SK-N-SH treated with all-trans-retinoic acid at 6 μM for 48 hours (cell line): ENCODE measurements around the gene NRAP.

Experiments
- ATAC-seq: fragments of 200-7000 bp; cut with Tn5 transposase; 3 replicates; pipeline ENCODE4 v1.9.1; 2020; ENCODE audit warnings: mild to moderate bottlenecking, moderate library complexity
- ARNTL ChIP-seq: fragments of 450-650 bp; formaldehyde crosslinking; IDR thresholded peaks from 2 replicates; pipeline ENCODE4 v1.5.0; 2020; ENCODE audit warnings: low read depth, mild to moderate bottlenecking, moderate library complexity, borderline replicate concordance
- BACH2 ChIP-seq: fragments of 250-450 bp; sonication (Bioruptor Pico); IDR thresholded peaks from 2 replicates; pipeline ENCODE4 v1.9.0; 2021; ENCODE audit warnings: mild to moderate bottlenecking, borderline replicate concordance
- CREB5 ChIP-seq: fragments of 250-450 bp; sonication (Bioruptor Pico); IDR thresholded peaks from 2 replicates; pipeline ENCODE4 v1.5.1; 2020; ENCODE audit warnings: low read depth, mild to moderate bottlenecking, moderate library complexity
- CSDC2 ChIP-seq: fragments of 250-450 bp; sonication (Bioruptor Pico); IDR thresholded peaks from 2 replicates; pipeline ENCODE4 v1.5.0; 2020; ENCODE audit warnings: mild to moderate bottlenecking, moderate library complexity
- ESRRG ChIP-seq: fragments of 250-450 bp; sonication (Bioruptor Pico); IDR thresholded peaks from 2 replicates; pipeline ENCODE4 v1.6.1; 2021; ENCODE audit warnings: mild to moderate bottlenecking
- GLIS3 ChIP-seq: fragments of 250-450 bp; sonication (Bioruptor Pico); IDR thresholded peaks from 2 replicates; pipeline ENCODE4 v1.5.0; 2020; ENCODE audit warnings: mild to moderate bottlenecking, moderate library complexity
- ISL1 ChIP-seq: fragments of 250-450 bp; sonication (Bioruptor Pico); IDR thresholded peaks from 2 replicates; pipeline ENCODE4 v2.1.2; 2022; ENCODE audit warnings: mild to moderate bottlenecking, moderate library complexity
- PATZ1 ChIP-seq: fragments of 250-450 bp; sonication (Bioruptor Pico); IDR thresholded peaks from 2 replicates; pipeline ENCODE4 v1.8.0; 2020; ENCODE audit warnings: mild to moderate bottlenecking, moderate library complexity, borderline replicate concordance
- POU6F1 ChIP-seq: fragments of 250-450 bp; sonication (Bioruptor Pico); IDR thresholded peaks from 2 replicates; pipeline ENCODE4 v1.8.0; 2021; ENCODE audit warnings: low read depth, mild to moderate bottlenecking, moderate library complexity, borderline replicate concordance
- PPARA ChIP-seq: fragments of 250-450 bp; sonication (Bioruptor Pico); IDR thresholded peaks from 2 replicates; pipeline ENCODE4 v1.5.0; 2020; ENCODE audit warnings: mild to moderate bottlenecking, borderline replicate concordance
- SNAI2 ChIP-seq: fragments of 250-450 bp; sonication (Bioruptor Pico); IDR thresholded peaks from 2 replicates; pipeline ENCODE4 v1.5.0; 2020; ENCODE audit warnings: mild to moderate bottlenecking, moderate library complexity
- TCF4 ChIP-seq: fragments of 250-450 bp; sonication (Bioruptor Pico); IDR thresholded peaks from 2 replicates; pipeline ENCODE4 v1.8.0; 2021; ENCODE audit warnings: mild to moderate bottlenecking, moderate library complexity, borderline replicate concordance
- TOX ChIP-seq: fragments of 250-450 bp; sonication (Bioruptor Pico); IDR thresholded peaks from 2 replicates; pipeline ENCODE4 v1.8.0; 2021; ENCODE audit warnings: mild to moderate bottlenecking, moderate library complexity, borderline replicate concordance
- ZFP30 ChIP-seq: fragments of 450-650 bp; formaldehyde crosslinking; IDR thresholded peaks from 2 replicates; pipeline ENCODE4 v1.5.0; 2022; ENCODE audit warnings: mild to moderate bottlenecking, moderate library complexity
- ZNF565 ChIP-seq: fragments of 450-650 bp; formaldehyde crosslinking; conservative IDR thresholded peaks from 2 replicates; pipeline ENCODE4 v1.5.0; 2020; ENCODE audit warnings: low read depth, mild to moderate bottlenecking, moderate library complexity
- ZNF70 ChIP-seq: fragments of 450-650 bp; formaldehyde crosslinking; IDR thresholded peaks from 2 replicates; pipeline ENCODE4 v1.5.0; 2020; ENCODE audit warnings: mild to moderate bottlenecking, moderate library complexity
- ZNF8 ChIP-seq: fragments of 450-650 bp; formaldehyde crosslinking; IDR thresholded peaks from 2 replicates; pipeline ENCODE4 v1.5.0; 2020; ENCODE audit warnings: mild to moderate bottlenecking, moderate library complexity

Gene NRAP

GRCh38 chr10:113680190-113681111 is 16.6 kb upstream of the NRAP start:
- peak; percentile 59 for ATAC-seq
- no peak for TF ChIP-seq ZNF565
- no peak for TF ChIP-seq CSDC2 (CRISPR knock-in tag)
- peak; percentile 95 for TF ChIP-seq ZNF8 (CRISPR knock-in tag)
- TF ChIP-seq ARNTL (CRISPR knock-in tag) = no peak

GRCh38 chr10:113679463-113680189 is 15.8 kb upstream of the NRAP start, which contains the start of gene CASP7:
TSS of gene CASP7 (plus strand) at chr10:113679912. CDS start at chr10:113697494, 17,582 bp downstream.
- TF ChIP-seq ARNTL (CRISPR knock-in tag) (no peak), PATZ1 (CRISPR knock-in tag) (0 out of 2 replicates have a peak, but pooled peaks have one; percentile 29), TOX (CRISPR knock-in tag) (no peak)
- peak; percentile 94 for ATAC-seq

- TF ChIP-seq GLIS3 (CRISPR knock-in tag) (no peak), CREB5 (CRISPR knock-in tag) (no peak), ESRRG (no peak), ISL1 (CRISPR knock-in tag) (no peak), ZNF8 (CRISPR knock-in tag) (no peak), BACH2 (no peak), POU6F1 (CRISPR knock-in tag) (no peak), ARNTL (CRISPR knock-in tag) (no peak), SNAI2 (CRISPR knock-in tag) (no peak), ZNF70 (no peak)
Observed at GRCh38 chr10:113666682-113667252, 2.9 kb upstream of the NRAP start.

GRCh38 chr10:113665806-113666354 is 2.0 kb upstream of the NRAP start:
- peak; percentile 99 for ATAC-seq
- no peak for TF ChIP-seq PPARA
- no peak for TF ChIP-seq ARNTL (CRISPR knock-in tag)
- TF ChIP-seq ZNF70 = no peak
- TF ChIP-seq SNAI2 (CRISPR knock-in tag) = no peak

More at GRCh38 chr10:113666682-113667252, 2.9 kb upstream of the NRAP start:
- peak; percentile 24; the same call in 2 of the 3 replicates for ATAC-seq

- TF ChIP-seq ZFP30 (CRISPR knock-in tag) (no peak), PATZ1 (CRISPR knock-in tag) (no peak), TCF4 (CRISPR knock-in tag) (no peak), BACH2 (no peak), CSDC2 (CRISPR knock-in tag) (no peak), ZNF70 (no peak), POU6F1 (CRISPR knock-in tag) (no peak)
- ATAC-seq = no peak
Observed at GRCh38 chr10:113665352-113665751, 1.5 kb upstream of the NRAP start.
